GM19351 (cell line): ENCODE measurements around the gene KRTAP5-11.
"Not testable (repeated sequence)": the region's sequence is repeated elsewhere in the genome, so short reads cannot be mapped to it uniquely, and the experiment has no call there.

Source experiments
- ATAC-seq: cut with Tn5 transposase; IDR thresholded peaks from one replicate; pipeline ENCODE4 v1.9.1; 2021; ENCODE audit warnings: mild to moderate bottlenecking, moderate library complexity; ENCODE audit not compliant: unreplicated experiment

KRTAP5-11 gene

GRCh38 chr11:71582309-71582895 lies at the start of gene KRTAP5-11:
KRTAP5-11 (minus strand) TSS chr11:71582875; CDS start chr11:71582837, 38 bp downstream.
- ATAC-seq: no peak

GRCh38 chr11:71631551-71631950 lies 48.9 kb upstream of the KRTAP5-11 start:
- ATAC-seq: not testable (repeated sequence)

- not testable (repeated sequence) for ATAC-seq
Measured at GRCh38 chr11:71630071-71630470, 47.4 kb upstream of the KRTAP5-11 start.

GRCh38 chr11:71628943-71629342 lies 46.3 kb upstream of the KRTAP5-11 start:
- not testable (repeated sequence) for ATAC-seq

- ATAC-seq: not testable (repeated sequence)
Measured at GRCh38 chr11:71623226-71623625, 40.6 kb upstream of the KRTAP5-11 start.

- ATAC-seq: not testable (repeated sequence)
Measured at GRCh38 chr11:71622561-71622960, 39.9 kb upstream of the KRTAP5-11 start.

GRCh38 chr11:71615003-71615402 lies 32.3 kb upstream of the KRTAP5-11 start:
- not testable (repeated sequence) for ATAC-seq

GRCh38 chr11:71614366-71614917 lies 31.8 kb upstream of the KRTAP5-11 start:
- not testable (repeated sequence) for ATAC-seq

GRCh38 chr11:71613931-71614330 lies 31.3 kb upstream of the KRTAP5-11 start:
- not testable (repeated sequence) for ATAC-seq

GRCh38 chr11:71611218-71611910 lies 28.7 kb upstream of the KRTAP5-11 start:
- ATAC-seq: not testable (repeated sequence)

- ATAC-seq: not testable (repeated sequence)
Measured at GRCh38 chr11:71608272-71608671, 25.6 kb upstream of the KRTAP5-11 start.

- not testable (repeated sequence) for ATAC-seq
Measured at GRCh38 chr11:71607520-71608216, 25.0 kb upstream of the KRTAP5-11 start.

- ATAC-seq: not testable (repeated sequence)
Measured at GRCh38 chr11:71606853-71607519, 24.3 kb upstream of the KRTAP5-11 start.

- not testable (repeated sequence) for ATAC-seq
Measured at GRCh38 chr11:71604798-71605488, 22.3 kb upstream of the KRTAP5-11 start.

- not testable (repeated sequence) for ATAC-seq
Measured at GRCh38 chr11:71603221-71603620, 20.5 kb upstream of the KRTAP5-11 start.

GRCh38 chr11:71589546-71589920 lies 6.9 kb upstream of the KRTAP5-11 start:
- not testable (repeated sequence) for ATAC-seq

- not testable (repeated sequence) for ATAC-seq
Measured at GRCh38 chr11:71588822-71589545, 6.3 kb upstream of the KRTAP5-11 start.

GRCh38 chr11:71588314-71588713 lies 5.6 kb upstream of the KRTAP5-11 start:
- ATAC-seq: not testable (repeated sequence)

- not testable (repeated sequence) for ATAC-seq
Measured at GRCh38 chr11:71585673-71586072, 3.0 kb upstream of the KRTAP5-11 start.

- ATAC-seq: not testable (repeated sequence)
Measured at GRCh38 chr11:71582969-71583368, 294 bp upstream of the KRTAP5-11 start.
